Measurements from ENCODE around the gene DPP3.
"Not testable (repeated sequence)": the region's sequence is repeated elsewhere in the genome, so short reads cannot be mapped to it uniquely, and the experiment has no call there.

Gene DPP3

DNA sequence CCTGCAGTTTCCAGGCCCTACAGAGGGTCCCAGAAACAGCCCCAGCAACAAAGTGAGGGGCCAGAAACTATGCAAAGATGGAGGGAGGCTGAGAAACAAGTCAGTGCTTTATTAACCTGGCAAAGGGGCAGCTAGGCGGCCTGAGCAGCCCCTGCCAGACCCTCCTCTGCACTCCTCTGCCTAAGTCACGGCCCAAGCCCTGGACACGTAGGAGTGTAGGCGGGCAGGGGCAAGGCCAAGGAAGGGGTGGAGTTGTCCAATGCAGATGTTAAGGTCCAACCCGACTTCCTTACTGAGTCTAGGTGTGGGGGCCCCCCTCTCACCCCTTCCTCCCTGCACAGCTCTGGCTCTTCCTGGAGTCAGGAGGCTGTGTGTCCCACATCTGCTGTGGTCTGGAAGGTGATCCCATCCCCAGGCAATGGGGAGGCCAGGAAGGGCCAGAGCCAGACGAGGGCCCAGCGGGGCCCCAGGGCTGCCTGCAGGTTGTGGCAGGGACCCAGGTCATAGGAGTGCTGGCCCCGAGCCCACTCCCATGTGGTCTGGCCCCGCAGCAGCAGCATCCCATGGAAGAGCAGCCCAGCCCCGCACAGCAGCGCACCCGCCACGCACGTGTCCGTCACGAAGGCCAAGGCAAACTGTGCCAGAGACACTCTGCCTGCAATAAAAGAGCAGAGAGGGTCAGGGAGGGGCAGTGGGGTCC is 59.1 kb downstream of the DPP3 start:
- no peak for DNase-seq

DNA sequence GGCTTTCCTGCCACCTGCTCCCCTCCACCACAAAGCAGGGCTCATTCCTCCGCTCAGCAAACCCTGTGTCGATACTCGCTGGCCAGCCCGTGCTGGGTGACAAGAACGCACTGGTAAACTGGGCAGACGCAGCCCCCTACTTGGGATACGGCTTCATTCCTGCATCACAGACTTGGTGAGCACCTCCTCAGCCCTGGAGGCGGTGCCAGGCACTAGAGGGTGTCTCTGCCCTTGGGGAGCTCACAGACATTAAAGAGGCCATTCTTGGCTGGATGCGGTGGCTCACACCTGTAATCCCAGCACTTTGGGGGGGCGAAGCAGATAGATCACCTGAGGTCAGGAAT is 59.6 kb downstream of the DPP3 start:
- no peak for DNase-seq

- not testable (repeated sequence) for DNase-seq
Observed at GRCh38 chr11:66540598-66540997, 60.4 kb downstream of the DPP3 start.

DNA sequence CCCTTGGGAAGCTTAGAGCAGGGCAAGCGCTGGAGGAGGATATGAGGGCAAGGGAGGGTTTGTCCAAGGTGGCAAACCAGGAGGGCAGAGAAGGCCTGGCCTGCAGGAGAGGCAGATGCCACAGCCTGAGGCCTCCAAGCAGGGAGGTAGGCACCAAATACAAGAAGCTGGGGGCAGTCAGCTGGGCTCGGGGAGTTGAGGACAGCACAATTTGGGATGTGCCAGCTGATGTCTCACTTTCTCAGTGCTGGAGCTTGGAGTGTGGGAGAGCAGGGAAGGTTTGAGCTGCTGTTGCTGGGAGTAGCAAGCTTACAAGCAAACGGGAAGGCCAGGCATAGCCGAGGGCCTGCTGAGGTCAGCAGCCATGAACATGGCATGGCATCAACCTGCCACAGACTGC is 61.7 kb downstream of the DPP3 start:
- DNase-seq = no peak

DNA sequence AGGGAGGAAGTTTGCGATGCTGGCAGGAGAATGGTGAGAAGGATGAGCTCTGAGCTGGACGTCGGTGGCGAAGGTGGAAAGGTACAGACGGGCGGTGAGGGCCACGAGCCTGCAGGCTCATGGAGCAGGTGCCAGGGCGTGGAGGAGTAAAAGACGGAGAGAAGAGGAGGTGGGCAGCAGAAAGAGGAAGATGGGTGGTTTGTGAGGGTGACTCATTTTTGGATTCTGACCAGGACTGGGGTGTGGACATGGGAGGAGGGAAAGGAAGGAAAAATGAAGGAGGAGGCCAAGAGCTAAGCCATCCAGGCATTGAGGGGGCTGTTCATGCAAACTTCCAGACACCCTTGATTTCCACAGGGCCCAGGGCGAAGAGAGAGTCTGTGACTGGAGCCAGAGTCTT is 62.1 kb downstream of the DPP3 start:
- DNase-seq = no peak

DNA sequence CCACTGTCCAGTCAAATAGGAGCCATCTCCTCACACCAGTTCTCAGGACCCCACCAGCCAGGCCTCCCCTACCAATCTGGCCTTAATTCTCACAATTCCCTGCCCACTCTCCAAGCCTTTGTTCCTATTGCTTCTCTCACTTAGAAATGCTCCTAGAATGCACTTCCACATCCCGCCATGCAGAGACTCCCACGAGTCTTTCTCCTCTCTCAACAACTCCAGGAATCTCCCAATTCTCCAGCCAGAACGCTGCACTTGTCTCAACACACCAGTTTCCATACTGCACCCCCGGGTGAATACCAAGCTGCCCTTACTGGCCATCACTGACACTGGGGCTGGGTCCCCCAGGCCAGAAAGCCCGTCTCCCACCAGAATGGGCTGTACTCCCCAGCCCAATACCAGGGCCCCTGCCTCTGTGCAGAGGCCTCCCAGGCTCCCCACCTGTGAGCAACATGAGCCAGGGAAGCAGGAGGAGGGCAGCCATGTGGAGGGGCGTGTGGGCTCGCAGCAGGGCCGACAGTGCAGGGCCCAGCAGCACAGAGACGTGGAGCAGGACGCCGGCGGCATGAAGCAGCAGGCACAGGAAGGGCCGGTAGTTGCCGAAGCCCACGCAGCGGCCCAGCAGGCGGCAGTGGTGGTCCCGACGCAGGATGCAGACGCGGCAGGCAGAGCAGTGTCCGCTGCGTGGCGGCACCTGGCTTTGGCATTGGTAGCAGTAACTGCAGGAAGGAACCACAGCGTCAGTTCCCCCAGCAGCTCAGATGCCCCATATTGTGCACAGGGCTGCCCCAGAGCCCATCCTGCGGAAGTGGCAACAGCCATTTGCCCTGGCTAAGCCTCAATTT is 63.3 kb downstream of the DPP3 start:
- DNase-seq = no peak

- not testable (repeated sequence) for DNase-seq
Observed at GRCh38 chr11:66544952-66545351, 64.7 kb downstream of the DPP3 start.

GRCh38 chr11:66545701-66546367 is 65.6 kb downstream of the DPP3 start, which contains the start of gene ZDHHC24:
Gene ZDHHC24, minus strand, starts transcription at chr11:66546048. Its CDS starts 45 bp downstream, at chr11:66546003.
- DNase-seq = peak; percentile 96 to 98 (median 97)

DNA sequence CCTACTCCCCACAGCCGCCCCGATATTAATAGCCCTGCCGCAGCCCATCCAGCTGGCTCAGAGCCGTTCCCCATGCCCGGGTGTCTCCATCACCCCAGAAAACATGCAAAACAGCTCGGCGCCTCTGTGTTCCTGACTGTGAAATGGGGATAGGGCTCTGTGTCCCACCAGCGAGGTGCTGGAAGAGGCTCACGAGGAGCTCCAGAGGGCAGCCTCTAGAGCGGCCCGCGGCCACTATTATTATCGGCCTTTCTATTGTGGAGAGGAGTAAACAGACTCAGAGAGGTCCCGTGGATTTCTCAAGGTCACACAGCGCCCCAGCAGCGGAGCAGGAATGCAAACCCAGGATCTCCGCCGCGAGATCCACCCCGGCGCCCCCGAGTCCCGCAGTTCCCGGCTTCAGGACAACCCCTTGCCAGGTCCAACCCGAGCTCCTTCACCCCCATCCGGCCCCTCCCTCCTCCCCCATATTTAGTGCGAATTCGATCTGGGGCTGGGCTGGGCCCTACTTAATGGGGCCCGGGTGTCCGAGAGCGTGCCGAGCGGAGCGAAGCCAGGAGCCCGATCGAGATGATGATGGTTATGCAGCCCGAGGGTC is 66.2 kb downstream of the DPP3 start, which contains the start of gene ACTN3:
ACTN3 (plus strand) TSS at position 536 of the 598 bp plus-strand sequence; CDS start at position 571, 35 bp downstream.
- DNase-seq = no peak

DNA sequence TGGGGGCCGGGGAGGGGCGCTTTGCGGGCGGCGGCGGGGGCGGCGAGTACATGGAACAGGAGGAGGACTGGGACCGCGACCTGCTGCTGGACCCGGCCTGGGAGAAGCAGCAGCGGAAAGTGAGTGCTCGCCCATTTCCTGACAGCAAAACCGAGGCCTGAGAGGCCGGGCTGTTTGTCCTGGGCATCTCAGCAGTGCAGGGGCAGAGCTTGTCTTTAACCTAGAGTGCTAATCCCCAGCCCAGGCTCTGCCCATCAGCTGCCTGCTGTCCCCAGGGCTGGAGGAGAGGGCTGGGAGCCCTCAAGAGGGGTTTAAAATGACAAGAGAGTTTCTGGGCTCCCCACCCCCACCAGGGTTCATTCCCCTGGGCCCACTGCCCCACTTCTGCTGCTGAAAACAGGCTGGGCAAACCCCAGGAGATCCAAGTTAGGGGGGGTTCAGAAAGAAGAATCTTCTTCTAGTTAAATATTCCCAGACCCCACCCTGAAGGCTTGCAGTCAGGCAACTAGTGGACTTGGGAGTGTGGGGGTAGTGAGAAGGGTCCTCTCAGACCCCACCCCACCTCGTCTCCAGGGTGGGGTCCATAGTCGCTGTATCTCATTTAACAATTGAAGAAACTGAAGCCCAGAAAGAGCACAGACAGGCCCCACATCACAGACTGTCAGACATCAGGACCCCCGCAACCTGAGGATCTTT is 66.9 kb downstream of the DPP3 start:
- DNase-seq = no peak

GRCh38 chr11:66547662-66548009 is 67.4 kb downstream of the DPP3 start:
- no peak for DNase-seq

GRCh38 chr11:66548041-66548440 is 67.8 kb downstream of the DPP3 start:
- no peak for DNase-seq

DNA sequence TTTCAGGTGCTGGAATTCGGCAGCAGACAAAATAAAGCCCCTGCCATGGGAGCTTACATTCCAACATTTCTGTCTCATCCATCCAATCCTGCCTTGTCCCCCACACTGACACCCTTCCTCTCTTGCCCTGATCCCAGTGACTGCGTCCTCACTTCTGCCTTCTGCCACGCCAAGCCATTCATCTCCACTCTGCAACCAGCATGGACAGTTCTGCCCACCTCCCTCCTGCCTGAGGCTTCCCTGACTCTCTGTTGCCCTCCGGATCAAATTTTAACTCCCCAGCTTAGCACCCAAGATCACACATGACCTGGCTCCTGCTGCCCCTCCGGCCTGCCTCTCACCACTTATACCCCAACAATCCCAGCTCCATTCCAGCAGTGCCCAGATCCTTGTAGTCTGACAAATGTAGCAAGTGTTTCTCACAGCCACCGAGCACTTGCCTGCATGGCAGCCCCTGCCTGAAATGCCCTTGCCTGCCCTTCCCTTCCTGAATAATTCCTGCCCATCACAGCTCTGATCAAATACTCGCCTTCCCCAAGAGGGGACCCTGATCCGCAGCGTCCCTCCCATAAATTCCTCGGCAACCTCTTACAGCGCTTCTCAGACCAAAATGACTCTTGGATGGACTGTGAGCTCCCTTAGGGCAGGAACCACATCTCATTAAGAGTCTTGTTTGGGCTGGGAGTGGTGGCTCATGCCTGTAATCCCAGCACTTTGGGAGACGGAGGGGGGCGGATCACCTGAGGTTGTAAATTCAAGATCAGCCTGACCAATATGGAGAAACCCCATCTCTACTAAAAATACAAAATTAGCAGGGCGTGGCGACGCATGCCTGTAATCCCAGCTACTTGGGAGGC is 68.8 kb downstream of the DPP3 start:
- DNase-seq = no peak

DNA sequence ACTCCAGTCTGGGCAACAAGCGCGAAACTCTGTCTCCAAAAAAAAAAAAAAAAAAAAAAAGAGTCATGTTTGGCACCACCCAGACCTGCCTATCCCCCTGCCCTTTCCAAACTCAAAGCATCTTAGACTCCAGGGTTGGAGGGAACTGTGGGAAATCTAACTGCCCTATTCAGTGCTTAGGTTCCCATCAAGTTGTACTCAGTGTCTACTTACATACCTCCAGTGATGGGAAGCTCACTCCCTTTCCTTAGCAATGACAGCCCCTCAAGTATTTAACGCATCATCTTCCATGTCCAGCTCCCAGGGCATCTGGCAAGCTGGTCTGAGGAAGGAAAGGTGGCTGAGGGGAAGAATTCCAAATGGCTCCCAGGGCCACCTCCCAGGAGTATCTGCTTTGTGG is 69.5 kb downstream of the DPP3 start:
- DNase-seq = no peak

- no peak for DNase-seq
Observed at GRCh38 chr11:66550887-66551286, 70.7 kb downstream of the DPP3 start.

DNA sequence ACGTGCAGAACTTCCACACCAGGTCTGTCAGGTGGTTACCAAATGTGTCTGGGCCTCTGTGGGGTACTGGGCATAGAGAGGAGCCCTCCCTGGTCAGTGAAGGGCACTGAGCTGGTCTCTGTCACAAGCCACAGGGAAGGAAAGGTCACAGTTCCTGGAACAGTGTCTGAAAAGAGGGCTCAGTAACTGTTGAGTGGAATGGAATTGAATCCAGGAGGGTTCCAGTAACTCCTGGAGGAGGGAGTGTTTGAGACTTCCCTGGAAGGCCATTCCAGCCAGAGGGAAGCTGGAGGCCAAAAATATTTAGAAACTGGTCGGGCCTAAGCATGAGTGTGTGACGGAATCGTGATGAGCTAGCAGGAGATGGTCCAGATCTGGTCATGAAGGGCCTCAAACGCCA is 74.4 kb downstream of the DPP3 start:
- DNase-seq = no peak

DNA sequence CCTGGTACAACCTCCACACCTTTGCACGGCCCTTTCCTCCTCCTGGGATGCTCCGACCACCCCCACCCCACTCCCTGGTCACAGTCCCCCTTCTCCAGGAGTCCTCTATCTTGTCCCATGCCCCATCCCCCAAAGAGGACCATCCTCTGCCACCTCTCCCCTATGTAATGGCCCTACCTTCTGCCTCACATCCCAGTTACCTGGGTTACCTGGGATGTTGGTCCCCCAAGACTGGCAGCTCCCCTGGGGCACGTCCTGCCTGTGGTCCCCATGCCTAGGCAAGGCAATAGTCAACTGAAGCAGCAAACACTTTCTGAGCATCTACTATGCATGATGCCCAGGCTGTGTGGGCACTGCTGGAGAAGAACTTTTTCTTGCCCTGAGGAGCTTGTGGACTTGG is 75.2 kb downstream of the DPP3 start:
- DNase-seq = no peak

DNA sequence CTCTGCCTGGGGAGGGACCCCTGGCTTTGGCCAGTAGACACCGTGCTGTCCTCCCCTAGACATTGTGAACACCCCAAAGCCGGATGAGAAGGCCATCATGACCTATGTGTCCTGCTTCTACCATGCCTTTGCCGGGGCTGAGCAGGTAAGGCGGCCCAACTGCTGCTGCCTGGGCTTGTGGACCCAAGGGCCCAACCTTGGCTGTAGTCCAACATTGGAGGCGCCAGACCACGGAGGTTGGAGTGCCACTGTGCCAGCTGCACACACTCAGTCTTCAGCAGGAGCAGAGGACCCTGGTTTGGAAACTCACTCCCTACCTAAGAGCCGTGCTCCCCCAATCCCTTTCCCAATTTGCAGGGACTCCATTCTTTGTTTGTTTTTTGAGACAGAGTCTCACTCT is 75.9 kb downstream of the DPP3 start:
- DNase-seq = peak in 2 of 3 experiments; percentile 15 to 62

- DNase-seq = no peak
Observed at GRCh38 chr11:66557733-66558326, 77.6 kb downstream of the DPP3 start.
